ENCODE measurements around the gene BORCS6.

BORCS6 gene

DNA sequence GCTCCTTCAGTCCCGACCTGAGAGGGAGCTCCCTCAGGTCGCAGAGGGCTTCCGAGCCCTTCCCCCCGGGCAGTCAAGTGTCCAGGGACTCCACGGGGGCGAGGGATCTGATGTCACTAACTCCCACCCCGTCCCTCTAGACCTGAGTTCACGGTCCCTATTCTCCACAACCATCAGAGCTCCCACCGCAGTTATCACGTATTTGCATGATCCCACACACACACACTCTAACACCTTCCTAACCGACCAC lies 34.1 kb downstream of the BORCS6 start:
- TF ChIP-seq, protein P1, sequence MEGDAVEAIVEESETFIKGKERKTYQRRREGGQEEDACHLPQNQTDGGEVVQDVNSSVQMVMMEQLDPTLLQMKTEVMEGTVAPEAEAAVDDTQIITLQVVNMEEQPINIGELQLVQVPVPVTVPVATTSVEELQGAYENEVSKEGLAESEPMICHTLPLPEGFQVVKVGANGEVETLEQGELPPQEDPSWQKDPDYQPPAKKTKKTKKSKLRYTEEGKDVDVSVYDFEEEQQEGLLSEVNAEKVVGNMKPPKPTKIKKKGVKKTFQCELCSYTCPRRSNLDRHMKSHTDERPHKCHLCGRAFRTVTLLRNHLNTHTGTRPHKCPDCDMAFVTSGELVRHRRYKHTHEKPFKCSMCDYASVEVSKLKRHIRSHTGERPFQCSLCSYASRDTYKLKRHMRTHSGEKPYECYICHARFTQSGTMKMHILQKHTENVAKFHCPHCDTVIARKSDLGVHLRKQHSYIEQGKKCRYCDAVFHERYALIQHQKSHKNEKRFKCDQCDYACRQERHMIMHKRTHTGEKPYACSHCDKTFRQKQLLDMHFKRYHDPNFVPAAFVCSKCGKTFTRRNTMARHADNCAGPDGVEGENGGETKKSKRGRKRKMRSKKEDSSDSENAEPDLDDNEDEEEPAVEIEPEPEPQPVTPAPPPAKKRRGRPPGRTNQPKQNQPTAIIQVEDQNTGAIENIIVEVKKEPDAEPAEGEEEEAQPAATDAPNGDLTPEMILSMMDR (IDR thresholded peaks at IDR 0.05; ENCODE audit: insufficient read depth, missing control alignments) = no peak
- FAIRE-seq = no peak
- no peak for DNase-seq (ENCODE audit: insufficient read length, low spot score)

DNA sequence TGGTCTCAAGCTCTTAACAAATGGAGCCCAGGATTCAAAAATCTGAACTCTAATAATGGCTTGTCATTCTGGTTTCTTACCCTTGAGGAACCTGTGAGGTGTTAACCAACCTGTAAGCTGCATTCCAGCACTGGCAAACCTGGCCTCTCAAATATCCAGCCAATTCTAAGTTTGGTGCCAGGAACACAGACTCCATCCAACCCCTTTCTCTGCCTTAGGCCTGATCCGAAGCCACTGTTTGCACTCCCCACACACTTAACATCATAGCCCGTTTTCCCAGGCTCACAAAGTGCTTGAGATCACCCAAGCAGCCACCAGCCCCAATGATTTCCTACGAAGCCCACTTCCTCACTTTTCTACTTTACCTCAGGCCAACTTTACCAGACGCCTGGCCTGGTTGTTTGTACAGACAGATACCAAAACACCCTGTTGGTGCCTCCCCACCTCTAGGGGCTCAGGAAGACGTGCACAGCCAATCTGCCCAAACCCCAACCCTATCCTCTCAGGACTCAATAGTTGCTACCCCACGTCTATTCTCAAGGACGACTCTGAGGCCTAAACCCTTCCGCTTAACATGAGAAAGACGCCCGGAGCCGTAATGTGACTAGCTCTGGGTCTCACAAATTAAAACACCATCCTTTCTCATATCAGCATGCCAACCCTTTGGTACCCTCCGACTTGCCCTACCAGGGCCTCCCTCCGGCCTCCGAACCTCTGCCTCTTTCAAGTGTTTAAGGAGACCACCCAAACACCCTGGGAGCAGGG lies 34.6 kb downstream of the BORCS6 start:
- TF ChIP-seq, protein P1 (IDR thresholded peaks at IDR 0.05; ENCODE audit: insufficient read depth, missing control alignments) = no peak
- DNase-seq (ENCODE audit: insufficient read length, low spot score) = no peak

GRCh38 chr17:8154608-8155155 lies 35.3 kb downstream of the BORCS6 start:
- DNase-seq (ENCODE audit: insufficient read length, low spot score) (no peak), FAIRE-seq (no peak)
- TF ChIP-seq, protein P1 (IDR thresholded peaks at IDR 0.05; ENCODE audit: insufficient read depth, missing control alignments) = no peak

More for the DNA sequence above, 34.6 kb downstream of the BORCS6 start:
- FAIRE-seq = no peak

DNA sequence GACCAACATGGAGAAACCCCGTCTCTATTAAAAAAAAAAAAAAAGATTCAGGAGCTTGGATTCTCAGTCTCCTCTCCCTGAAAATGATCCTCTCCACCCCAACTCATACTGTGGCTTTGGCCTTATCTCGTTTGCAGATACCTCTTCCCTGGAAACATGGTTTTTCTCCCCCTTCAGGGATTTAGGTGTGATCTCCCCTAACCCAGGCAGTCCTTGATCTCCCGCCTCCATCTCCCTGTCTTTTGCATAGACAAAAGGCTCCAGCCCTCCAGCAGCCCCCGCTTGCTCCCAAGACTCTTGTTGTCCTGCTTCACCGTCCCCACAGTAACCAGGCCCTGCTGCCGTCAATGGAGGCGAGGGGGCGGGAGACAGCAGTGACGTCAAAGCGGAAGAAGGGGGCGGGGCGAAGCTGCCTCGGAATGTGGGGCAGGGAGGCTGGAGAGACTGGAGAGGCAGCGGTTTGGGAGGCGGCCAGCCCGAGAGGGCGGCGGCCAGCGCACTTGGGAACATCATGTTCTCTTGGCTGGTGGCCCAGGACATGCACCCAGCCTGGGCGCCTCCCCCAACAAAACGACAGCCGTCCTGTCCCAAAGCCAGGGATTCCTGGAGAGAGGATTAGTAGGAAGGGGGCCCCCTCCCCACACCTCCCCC lies 35.9 kb downstream of the BORCS6 start:
- no peak for DNase-seq (ENCODE audit: insufficient read length, low spot score)
- no peak for FAIRE-seq
- TF ChIP-seq, protein P1 (IDR thresholded peaks at IDR 0.05; ENCODE audit: insufficient read depth, missing control alignments) = no peak

GRCh38 chr17:8153525-8153956 lies 36.4 kb downstream of the BORCS6 start:
- DNase-seq (ENCODE audit: insufficient read length, low spot score) = no peak
- TF ChIP-seq, protein P1 (IDR thresholded peaks at IDR 0.05; ENCODE audit: insufficient read depth, missing control alignments) = no peak
- no peak for FAIRE-seq

GRCh38 chr17:8153031-8153451 lies 36.9 kb downstream of the BORCS6 start:
- FAIRE-seq = no peak
- TF ChIP-seq, protein P1 (IDR thresholded peaks at IDR 0.05; ENCODE audit: insufficient read depth, missing control alignments) = no peak
- DNase-seq (ENCODE audit: insufficient read length, low spot score) = no peak

All from D721Med (cell line).